ENCODE measurements around the gene ZNF385B.

Gene ZNF385B

GRCh38 chr2:179685146-179685545 is 176.3 kb downstream of the ZNF385B start:
- Histone ChIP-seq H3K56ac (ENCODE audit: low read length) (no peak overlapping the region), H3K36me3 (ENCODE audit: control insufficient read depth, insufficient read depth, low read length) (no peaks in the 10 kb centered on the region), H3K18ac (ENCODE audit: low read length) (no peak overlapping the region), H3K9ac (ENCODE audit: low read length) (no peak overlapping the region), H2BK15ac (replicated peaks; ENCODE audit: low read depth) (no peak overlapping the region), H3K4me3 (ENCODE audit: low read length) (no peak overlapping the region), H2BK5ac (ENCODE audit: low read length) (no peak overlapping the region), H3K4ac (ENCODE audit: low read depth, low read length) (no peak overlapping the region), H3K4me2 (ENCODE audit: low read length) (no peak overlapping the region), H3K4me1 (ENCODE audit: control insufficient read depth, low read depth, low read length) (no peaks in the 10 kb centered on the region), H3K23ac (ENCODE audit: low read length) (no peak overlapping the region), H2BK120ac (ENCODE audit: low read depth, low read length) (no peak overlapping the region), H4K5ac (ENCODE audit: low read length) (no peak overlapping the region), H2AK5ac (ENCODE audit: low read length) (no peak overlapping the region), H3K79me1 (ENCODE audit: low read length) (no peaks in the 10 kb centered on the region), H3K27ac (ENCODE audit: low read depth, low read length) (no peak overlapping the region), H3K27me3 (ENCODE audit: insufficient read depth, low read length, poor library complexity) (no peaks in the 10 kb centered on the region), H4K8ac (ENCODE audit: low read depth, low read length) (no peak overlapping the region), H3K79me2 (ENCODE audit: control insufficient read depth, insufficient read depth, low read length) (no peaks in the 10 kb centered on the region)
- DNase-seq = no peak
- WGBS (ENCODE audit: extremely low coverage, insufficient coverage, low lambda C conversion rate) = no CpG with 5 or more reads among the region's 1 CpG

GRCh38 chr2:179682756-179683155 is 178.7 kb downstream of the ZNF385B start:
- H4K8ac ChIP-seq (ENCODE audit: low read depth, low read length) = no peak overlapping the region
- no peak overlapping the region for H2BK5ac ChIP-seq (ENCODE audit: low read length)
- no peaks in the 10 kb centered on the region for H3K79me1 ChIP-seq (ENCODE audit: low read length)
- no peak overlapping the region for H3K56ac ChIP-seq (ENCODE audit: low read length)
- WGBS (ENCODE audit: extremely low coverage, insufficient coverage, low lambda C conversion rate) = no CpG with 5 or more reads among the region's 5 CpGs
- H4K5ac ChIP-seq (ENCODE audit: low read length) = no peak overlapping the region
- H2BK15ac ChIP-seq (replicated peaks; ENCODE audit: low read depth) = no peak overlapping the region
- no peak overlapping the region for H3K27ac ChIP-seq (ENCODE audit: low read depth, low read length)
- no peaks in the 10 kb centered on the region for H3K79me2 ChIP-seq (ENCODE audit: control insufficient read depth, insufficient read depth, low read length)
- H3K4ac ChIP-seq (ENCODE audit: low read depth, low read length) = no peak overlapping the region
- no peak overlapping the region for H3K9ac ChIP-seq (ENCODE audit: low read length)
- no peak overlapping the region for H3K23ac ChIP-seq (ENCODE audit: low read length)
- no peaks in the 10 kb centered on the region for H3K36me3 ChIP-seq (ENCODE audit: control insufficient read depth, insufficient read depth, low read length)
- H3K18ac ChIP-seq (ENCODE audit: low read length) = no peak overlapping the region
- H2BK120ac ChIP-seq (ENCODE audit: low read depth, low read length) = no peak overlapping the region
- no peak overlapping the region for H3K4me3 ChIP-seq (ENCODE audit: low read length)
- H2AK5ac ChIP-seq (ENCODE audit: low read length) = no peak overlapping the region
- no peak overlapping the region for H3K4me2 ChIP-seq (ENCODE audit: low read length)
- H3K4me1 ChIP-seq (ENCODE audit: control insufficient read depth, low read depth, low read length) = no peaks in the 10 kb centered on the region
- DNase-seq = no peak
- no peaks in the 10 kb centered on the region for H3K27me3 ChIP-seq (ENCODE audit: insufficient read depth, low read length, poor library complexity)

- WGBS (ENCODE audit: extremely low coverage, insufficient coverage, low lambda C conversion rate) = no CpG with 5 or more reads among the region's 2 CpGs
- DNase-seq = no peak
These were observed 183.5 kb downstream of the ZNF385B start for GRCh38 chr2:179677746-179678505.

GRCh38 chr2:179677077-179677688 is 184.2 kb downstream of the ZNF385B start:
- Histone ChIP-seq H3K56ac (ENCODE audit: low read length) (no peak overlapping the region), H3K4me2 (ENCODE audit: low read length) (no peak overlapping the region), H4K8ac (ENCODE audit: low read depth, low read length) (no peak overlapping the region), H3K9ac (ENCODE audit: low read length) (no peak overlapping the region), H3K23ac (ENCODE audit: low read length) (no peak overlapping the region), H3K27ac (ENCODE audit: low read depth, low read length) (no peak overlapping the region), H4K5ac (ENCODE audit: low read length) (no peak overlapping the region), H2BK120ac (ENCODE audit: low read depth, low read length) (no peak overlapping the region), H3K79me2 (ENCODE audit: control insufficient read depth, insufficient read depth, low read length) (no peaks in the 10 kb centered on the region), H3K27me3 (ENCODE audit: insufficient read depth, low read length, poor library complexity) (no peaks in the 10 kb centered on the region), H3K36me3 (ENCODE audit: control insufficient read depth, insufficient read depth, low read length) (no peaks in the 10 kb centered on the region), H2BK5ac (ENCODE audit: low read length) (no peak overlapping the region), H2AK5ac (ENCODE audit: low read length) (no peak overlapping the region), H3K79me1 (ENCODE audit: low read length) (no peaks in the 10 kb centered on the region), H3K4me1 (ENCODE audit: control insufficient read depth, low read depth, low read length) (no peaks in the 10 kb centered on the region), H3K4me3 (ENCODE audit: low read length) (no peak overlapping the region), H2BK15ac (replicated peaks; ENCODE audit: low read depth) (no peak overlapping the region), H3K4ac (ENCODE audit: low read depth, low read length) (no peak overlapping the region), H3K18ac (ENCODE audit: low read length) (no peak overlapping the region)
- DNase-seq = no peak
- no CpG with 5 or more reads among the region's 3 CpGs for WGBS (ENCODE audit: extremely low coverage, insufficient coverage, low lambda C conversion rate)

More at GRCh38 chr2:179677746-179678505, 183.5 kb downstream of the ZNF385B start:
- no peak overlapping the region for H3K4me2 ChIP-seq (ENCODE audit: low read length)
- H3K79me2 ChIP-seq (ENCODE audit: control insufficient read depth, insufficient read depth, low read length) = no peaks in the 10 kb centered on the region
- no peak overlapping the region for H4K8ac ChIP-seq (ENCODE audit: low read depth, low read length)
- H4K5ac ChIP-seq (ENCODE audit: low read length) = no peak overlapping the region
- H3K79me1 ChIP-seq (ENCODE audit: low read length) = no peaks in the 10 kb centered on the region
- H3K27ac ChIP-seq (ENCODE audit: low read depth, low read length) = no peak overlapping the region
- no peak overlapping the region for H2BK120ac ChIP-seq (ENCODE audit: low read depth, low read length)
- no peak overlapping the region for H3K4ac ChIP-seq (ENCODE audit: low read depth, low read length)
- no peak overlapping the region for H2BK15ac ChIP-seq (replicated peaks; ENCODE audit: low read depth)
- H3K4me1 ChIP-seq (ENCODE audit: control insufficient read depth, low read depth, low read length) = no peaks in the 10 kb centered on the region
- H3K23ac ChIP-seq (ENCODE audit: low read length) = no peak overlapping the region
- no peak overlapping the region for H2AK5ac ChIP-seq (ENCODE audit: low read length)
- H3K36me3 ChIP-seq (ENCODE audit: control insufficient read depth, insufficient read depth, low read length) = no peaks in the 10 kb centered on the region
- no peak overlapping the region for H3K9ac ChIP-seq (ENCODE audit: low read length)
- no peak overlapping the region for H3K18ac ChIP-seq (ENCODE audit: low read length)
- no peak overlapping the region for H3K56ac ChIP-seq (ENCODE audit: low read length)
- H2BK5ac ChIP-seq (ENCODE audit: low read length) = no peak overlapping the region
- H3K27me3 ChIP-seq (ENCODE audit: insufficient read depth, low read length, poor library complexity) = no peaks in the 10 kb centered on the region
- no peak overlapping the region for H3K4me3 ChIP-seq (ENCODE audit: low read length)

- no peak overlapping the region for H2BK5ac ChIP-seq (ENCODE audit: low read length)
- no peak overlapping the region for H3K4me2 ChIP-seq (ENCODE audit: low read length)
- H2BK15ac ChIP-seq (replicated peaks; ENCODE audit: low read depth) = no peak overlapping the region
- no peak overlapping the region for H4K8ac ChIP-seq (ENCODE audit: low read depth, low read length)
- H3K79me2 ChIP-seq (ENCODE audit: control insufficient read depth, insufficient read depth, low read length) = no peaks in the 10 kb centered on the region
- no CpG with 5 or more reads among the region's 3 CpGs for WGBS (ENCODE audit: extremely low coverage, insufficient coverage, low lambda C conversion rate)
- DNase-seq = no peak
- H3K27ac ChIP-seq (ENCODE audit: low read depth, low read length) = no peak overlapping the region
- H4K5ac ChIP-seq (ENCODE audit: low read length) = no peak overlapping the region
- H3K56ac ChIP-seq (ENCODE audit: low read length) = no peak overlapping the region
- H3K79me1 ChIP-seq (ENCODE audit: low read length) = no peaks in the 10 kb centered on the region
- no peak overlapping the region for H2BK120ac ChIP-seq (ENCODE audit: low read depth, low read length)
- H3K9ac ChIP-seq (ENCODE audit: low read length) = no peak overlapping the region
- H3K23ac ChIP-seq (ENCODE audit: low read length) = no peak overlapping the region
- H3K4me3 ChIP-seq (ENCODE audit: low read length) = no peak overlapping the region
- no peak overlapping the region for H3K4ac ChIP-seq (ENCODE audit: low read depth, low read length)
- H3K4me1 ChIP-seq (ENCODE audit: control insufficient read depth, low read depth, low read length) = no peaks in the 10 kb centered on the region
- no peaks in the 10 kb centered on the region for H3K36me3 ChIP-seq (ENCODE audit: control insufficient read depth, insufficient read depth, low read length)
- H3K27me3 ChIP-seq (ENCODE audit: insufficient read depth, low read length, poor library complexity) = no peaks in the 10 kb centered on the region
- no peak overlapping the region for H2AK5ac ChIP-seq (ENCODE audit: low read length)
- H3K18ac ChIP-seq (ENCODE audit: low read length) = no peak overlapping the region
These were observed 186.0 kb downstream of the ZNF385B start for GRCh38 chr2:179675435-179675834.

All from mesendoderm (in vitro differentiated cells).